Trophoblast cell (in vitro differentiated cells and primary cell): ENCODE results near the gene FGGY.

Source experiments
- DNase-seq, 2 donors: peaks; one replicate each; pipeline ENCODE4 v3.0.0-alpha.2; 2016
- H2AFZ ChIP-seq: 2 replicates; pipeline ENCODE4 v1.6.1; 2013; ENCODE audit warnings: low read length, moderate library complexity, mild to moderate bottlenecking; ENCODE audit not compliant: insufficient read depth, poor library complexity
- H2AK5ac ChIP-seq: 2 replicates; pipeline ENCODE4 v1.6.1; 2013; ENCODE audit warnings: mild to moderate bottlenecking, low read length
- H2BK120ac ChIP-seq: 2 replicates; pipeline ENCODE4 v1.6.1; 2013; ENCODE audit warnings: low read length, mild to moderate bottlenecking, moderate library complexity; ENCODE audit not compliant: insufficient read depth, poor library complexity
- H2BK12ac ChIP-seq: 2 replicates; pipeline ENCODE4 v1.6.1; 2013; ENCODE audit warnings: mild to moderate bottlenecking, low read length, moderate library complexity
- H2BK5ac ChIP-seq: 2 replicates; pipeline ENCODE4 v1.6.1; 2013; ENCODE audit warnings: low read length, low read depth, moderate library complexity, mild to moderate bottlenecking; ENCODE audit not compliant: poor library complexity
- H3K14ac ChIP-seq: 2 replicates; pipeline ENCODE4 v1.6.1; 2013; ENCODE audit warnings: mild to moderate bottlenecking, low read length
- H3K18ac ChIP-seq: 2 replicates; pipeline ENCODE4 v1.6.1; 2013; ENCODE audit warnings: mild to moderate bottlenecking, low read length
- H3K23ac ChIP-seq: 2 replicates; pipeline ENCODE4 v1.6.1; 2013; ENCODE audit warnings: low read length
- H3K27ac ChIP-seq: 2 replicates; pipeline ENCODE4 v1.5.1; 2013; ENCODE audit warnings: low read depth, mild to moderate bottlenecking, inconsistent platforms, low read length, moderate library complexity
- H3K27me3 ChIP-seq: 2 replicates; pipeline ENCODE4 v1.6.1; 2013; ENCODE audit warnings: inconsistent platforms, mild to moderate bottlenecking, low read length, moderate library complexity; ENCODE audit not compliant: insufficient read depth
- H3K36me3 ChIP-seq, 2 experiments: 1 replicate in 1 of 2; 2 replicates in 1 of 2; pipeline ENCODE4 v1.6.1; 2013; ENCODE audit warnings: low read length in 2 of 2, mild to moderate bottlenecking in 2 of 2, moderate library complexity in 1 of 2; ENCODE audit not compliant: insufficient read depth in 2 of 2, control insufficient read depth in 1 of 2
- H3K4ac ChIP-seq: 2 replicates; pipeline ENCODE4 v1.6.1; 2013; ENCODE audit warnings: low read depth, mild to moderate bottlenecking, low read length, moderate library complexity
- H3K4me1 ChIP-seq, 2 experiments: 1 replicate in 1 of 2; 2 replicates in 1 of 2; pipeline ENCODE4 v1.6.1; 2013; ENCODE audit warnings: low read length in 2 of 2, mild to moderate bottlenecking in 2 of 2, moderate library complexity in 1 of 2; ENCODE audit not compliant: insufficient read depth in 2 of 2, control insufficient read depth in 1 of 2
- H3K4me2 ChIP-seq: 2 replicates; pipeline ENCODE4 v1.6.1; 2013; ENCODE audit warnings: inconsistent platforms, mild to moderate bottlenecking, low read length, moderate library complexity
- H3K4me3 ChIP-seq: 2 replicates; pipeline ENCODE4 v1.5.1; 2013; ENCODE audit warnings: mild to moderate bottlenecking, low read depth, low read length, inconsistent platforms
- H3K79me1 ChIP-seq: one replicate; pipeline ENCODE4 v1.6.1; 2013; ENCODE audit warnings: low read length
- H3K79me2 ChIP-seq: 2 replicates; pipeline ENCODE4 v1.6.1; 2013; ENCODE audit warnings: low read length, mild to moderate bottlenecking; ENCODE audit not compliant: control insufficient read depth, insufficient read depth, poor library complexity
- H3K9ac ChIP-seq: 2 replicates; pipeline ENCODE4 v1.6.1; 2013; ENCODE audit warnings: mild to moderate bottlenecking, low read length
- H3K9me3 ChIP-seq: 2 replicates; pipeline ENCODE4 v1.6.1; 2013; ENCODE audit warnings: low read depth, mild to moderate bottlenecking, control low read depth, inconsistent platforms, low read length; ENCODE audit not compliant: insufficient read depth
- H4K12ac ChIP-seq: 2 replicates; pipeline ENCODE4 v1.6.1; 2013; ENCODE audit warnings: low read depth, mild to moderate bottlenecking, low read length, moderate library complexity
- H4K8ac ChIP-seq: 2 replicates; pipeline ENCODE4 v1.6.1; 2013; ENCODE audit warnings: low read depth, mild to moderate bottlenecking, low read length, moderate library complexity
- H4K91ac ChIP-seq: one replicate; pipeline ENCODE4 v1.6.1; 2013; ENCODE audit warnings: low read depth, mild to moderate bottlenecking, low read length, moderate library complexity
- WGBS: extraction: QIAGEN DNeasy Blood & Tissue Kit; methylation state at CpG from one replicate; pipeline ENCODE4 v1.1.7; 2013; ENCODE audit warnings: missing lambda C conversion rate; ENCODE audit not compliant: insufficient read length, insufficient coverage; ENCODE audit errors: extremely low coverage; 5-methylcytosine and 5-hydroxymethylcytosine counted together

FGGY gene

GRCh38 chr1:59309392-59309791, 12.5 kb downstream of the FGGY start:
- Histone ChIP-seq H3K27ac (no peak overlapping the region), H4K8ac (no peak overlapping the region), H3K27me3 (no peaks in the 10 kb centered on the region), H4K91ac (no peak overlapping the region), H2BK5ac (no peak overlapping the region), H3K23ac (no peak overlapping the region), H2BK120ac (no peak overlapping the region), H3K14ac (no peak overlapping the region), H3K4ac (no peak overlapping the region), H3K4me3 (no peak overlapping the region), H2AK5ac (no peak overlapping the region), H3K79me2 (no peaks in the 10 kb centered on the region), H3K79me1 (no peaks in the 10 kb centered on the region), H3K18ac (no peak overlapping the region), H3K36me3 (no peaks in the 10 kb centered on the region), H2AFZ (no peak overlapping the region), H3K9ac (no peak overlapping the region), H2BK12ac (no peak overlapping the region), H3K4me2 (no peak overlapping the region), H4K12ac (no peak overlapping the region), H3K9me3 (no peaks in the 10 kb centered on the region), H3K4me1 (no peaks in the 10 kb centered on the region)
- WGBS: no CpG with 5 or more reads among the region's 5 CpGs
- DNase-seq: no peak

GRCh38 chr1:59309795-59310548, 13.1 kb downstream of the FGGY start:
- Histone ChIP-seq H3K14ac (no peak overlapping the region), H3K27me3 (no peaks in the 10 kb centered on the region), H3K4me3 (no peak overlapping the region), H3K36me3 (no peaks in the 10 kb centered on the region), H3K4ac (no peak overlapping the region), H3K9me3 (no peaks in the 10 kb centered on the region), H3K4me1 (no peaks in the 10 kb centered on the region), H4K8ac (no peak overlapping the region), H3K18ac (no peak overlapping the region), H2AFZ (no peak overlapping the region), H3K4me2 (no peak overlapping the region), H4K91ac (no peak overlapping the region), H3K27ac (no peak overlapping the region), H2BK5ac (no peak overlapping the region), H2BK120ac (no peak overlapping the region), H3K79me2 (no peaks in the 10 kb centered on the region), H4K12ac (no peak overlapping the region), H3K23ac (no peak overlapping the region), H3K79me1 (no peaks in the 10 kb centered on the region), H2AK5ac (no peak overlapping the region), H2BK12ac (no peak overlapping the region), H3K9ac (no peak overlapping the region)
- WGBS: no CpG with 5 or more reads among the region's 5 CpGs
- no peak for DNase-seq

- no peak overlapping the region for H3K14ac ChIP-seq
- H3K79me2 ChIP-seq: no peaks in the 10 kb centered on the region
- no peaks in the 10 kb centered on the region for H3K9me3 ChIP-seq
- H3K36me3 ChIP-seq: no peaks in the 10 kb centered on the region
- H3K18ac ChIP-seq: no peak overlapping the region
- no peak overlapping the region for H2BK12ac ChIP-seq
- no peaks in the 10 kb centered on the region for H3K79me1 ChIP-seq
- no peak overlapping the region for H2BK5ac ChIP-seq
- no peak overlapping the region for H4K91ac ChIP-seq
- H3K4me3 ChIP-seq: no peak overlapping the region
- no peak overlapping the region for H3K4ac ChIP-seq
- no peak overlapping the region for H2AFZ ChIP-seq
- no peak overlapping the region for H4K12ac ChIP-seq
- H2AK5ac ChIP-seq: no peak overlapping the region
- no peak overlapping the region for H3K9ac ChIP-seq
- H3K27ac ChIP-seq: no peak overlapping the region
- H3K27me3 ChIP-seq: no peaks in the 10 kb centered on the region
- H3K23ac ChIP-seq: no peak overlapping the region
- no peak overlapping the region for H3K4me2 ChIP-seq
- no peak overlapping the region for H4K8ac ChIP-seq
- no CpG with 5 or more reads among the region's 5 CpGs for WGBS
- DNase-seq: no peak
- peaks cover 0 to 2% of the 10 kb centered on the region in 2 experiments for H3K4me1 ChIP-seq
- H2BK120ac ChIP-seq: no peak overlapping the region
These were observed 13.8 kb downstream of the FGGY start for GRCh38 chr1:59310549-59311250.

- Histone ChIP-seq H3K4me3 (no peak overlapping the region), H2BK5ac (no peak overlapping the region), H3K23ac (no peak overlapping the region), H3K79me1 (peaks cover 2% of the 10 kb centered on the region), H2AFZ (no peak overlapping the region), H3K4ac (no peak overlapping the region), H3K14ac (no peak overlapping the region), H3K9me3 (no peaks in the 10 kb centered on the region), H4K91ac (no peak overlapping the region), H3K79me2 (no peaks in the 10 kb centered on the region), H3K27me3 (no peaks in the 10 kb centered on the region), H3K27ac (no peak overlapping the region), H2BK120ac (no peak overlapping the region), H2AK5ac (no peak overlapping the region), H4K12ac (no peak overlapping the region), H3K18ac (no peak overlapping the region), H3K4me1 (peaks cover 0 to 2% of the 10 kb centered on the region in 2 experiments), H4K8ac (no peak overlapping the region), H3K9ac (no peak overlapping the region), H2BK12ac (no peak overlapping the region), H3K36me3 (no peaks in the 10 kb centered on the region), H3K4me2 (no peak overlapping the region)
- WGBS: no CpG with 5 or more reads among the region's 2 CpGs
- DNase-seq: no peak
These were observed 18.1 kb downstream of the FGGY start for GRCh38 chr1:59314776-59315528.
